GDM1 (cell line): Measurements from ENCODE around the gene UFSP2.

Source experiments
- DNase-seq: peaks from one replicate; lab custom pipeline; 2025; lab: John Stamatoyannopoulos, UW

The UFSP2 gene

DNA sequence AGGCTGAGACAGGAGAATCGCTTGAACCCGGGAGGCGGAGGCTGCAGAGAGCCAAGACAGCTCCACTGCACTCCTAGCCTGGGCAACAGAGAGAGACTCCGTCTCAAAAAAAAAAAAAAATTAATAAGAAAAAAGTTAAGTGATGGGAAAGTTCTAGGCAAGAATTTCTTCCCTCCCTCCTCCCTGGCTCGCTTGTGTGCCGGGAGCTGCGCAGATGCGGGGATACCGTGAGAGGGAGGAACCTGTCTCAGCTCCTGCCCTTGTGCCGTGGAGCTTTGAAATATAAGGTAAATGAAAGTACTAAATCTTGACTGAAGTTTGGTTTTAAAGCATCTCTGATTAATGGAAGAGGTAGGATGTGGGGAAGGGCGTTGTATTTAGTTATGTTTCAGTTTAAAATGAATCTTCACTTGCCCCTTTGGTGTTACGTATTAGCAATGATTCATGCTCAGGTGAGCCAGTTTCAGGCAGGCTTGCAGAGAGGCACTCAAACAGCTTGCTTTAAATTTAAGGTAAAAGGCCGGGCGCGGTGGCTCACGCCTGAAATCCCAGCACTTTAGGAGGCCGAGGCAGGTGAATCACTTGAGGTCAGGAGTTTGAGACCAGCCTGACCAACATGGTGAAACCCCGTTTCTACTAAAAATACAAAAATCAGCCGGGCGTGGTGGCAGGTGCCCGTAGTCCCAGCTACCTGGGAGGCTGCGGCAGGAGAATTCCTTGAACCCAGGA lies 1.4 kb upstream of the UFSP2 start:
- no peak for DNase-seq

- no peak for DNase-seq
Measured at GRCh38 chr4:185424905-185425646, 688 bp downstream of the UFSP2 start.

- DNase-seq: no peak
Measured at GRCh38 chr4:185421366-185422124, 4.2 kb downstream of the UFSP2 start.

DNA sequence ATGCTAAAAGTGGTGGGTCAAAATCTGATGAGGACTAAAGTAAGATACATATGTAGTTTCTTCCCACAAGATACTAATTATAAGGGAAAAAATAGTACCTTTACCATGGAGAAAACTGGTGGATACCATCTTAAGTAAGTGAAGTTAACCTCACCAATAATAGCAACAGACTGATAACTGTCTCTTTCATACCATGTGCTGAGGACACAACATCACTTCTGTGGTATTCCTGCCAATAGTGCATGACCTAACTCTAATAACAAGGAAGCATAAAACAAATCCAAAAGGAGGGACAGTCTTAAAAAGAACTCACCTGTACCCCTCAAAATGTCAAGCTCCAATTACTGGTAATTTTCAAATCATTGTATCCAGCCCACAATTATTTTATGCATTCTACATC lies 8.8 kb downstream of the UFSP2 start:
- no peak for DNase-seq

DNA sequence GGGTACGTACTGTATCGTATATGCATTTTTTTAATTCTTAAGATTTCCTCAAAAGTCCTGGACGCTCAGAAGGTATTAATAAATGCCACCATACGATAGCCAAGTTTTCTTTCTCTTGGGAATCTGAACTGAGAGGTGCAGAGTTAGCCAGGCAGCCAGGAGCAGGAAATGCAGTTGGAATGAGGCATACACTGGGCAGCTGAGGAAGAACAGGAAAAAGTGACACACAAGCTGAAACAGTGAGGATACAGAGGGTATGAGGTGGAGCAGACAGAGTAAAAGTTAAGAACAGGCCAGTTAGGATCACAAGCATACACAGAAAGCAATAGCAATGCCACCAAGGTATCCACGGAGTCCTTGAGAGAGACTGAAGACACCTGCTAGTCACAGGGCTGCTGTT lies 13.4 kb downstream of the UFSP2 start:
- DNase-seq: no peak

- no peak for DNase-seq
Measured at GRCh38 chr4:185411849-185412248, 13.9 kb downstream of the UFSP2 start.

GRCh38 chr4:185408432-185408831 lies 17.3 kb downstream of the UFSP2 start:
- no peak for DNase-seq

DNA sequence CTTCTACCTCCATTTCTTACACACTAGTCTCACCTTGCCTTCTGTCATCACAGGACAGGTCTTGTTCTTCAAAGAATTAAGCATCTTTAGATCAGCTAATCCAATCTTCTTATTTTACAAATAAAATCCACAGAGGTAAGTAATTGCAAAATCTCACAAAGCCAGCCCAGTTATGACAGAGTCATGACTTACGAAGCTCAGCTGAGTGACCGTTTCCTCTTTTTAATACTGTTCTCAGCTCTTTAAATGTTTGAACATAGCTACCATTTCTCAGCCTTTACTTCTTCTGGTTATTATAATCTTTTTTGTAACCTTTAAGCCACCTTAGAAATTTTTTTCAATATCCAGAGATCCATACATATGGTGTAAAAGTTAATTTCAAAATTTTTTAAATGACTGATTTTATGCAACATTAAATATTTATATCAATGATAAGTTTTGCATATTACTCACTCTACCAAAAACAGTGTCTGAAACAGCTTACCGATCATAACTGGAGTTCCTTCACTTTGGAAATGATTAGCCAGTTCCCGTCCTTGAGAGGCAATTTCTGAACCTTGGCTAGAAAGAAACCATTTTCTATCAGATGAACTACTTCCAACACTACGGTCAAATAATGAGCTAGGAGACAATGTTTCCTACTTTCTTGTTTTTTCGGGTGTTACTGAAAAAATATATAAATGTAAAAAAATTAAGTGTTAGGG lies 20.3 kb downstream of the UFSP2 start:
- DNase-seq: no peak

DNA sequence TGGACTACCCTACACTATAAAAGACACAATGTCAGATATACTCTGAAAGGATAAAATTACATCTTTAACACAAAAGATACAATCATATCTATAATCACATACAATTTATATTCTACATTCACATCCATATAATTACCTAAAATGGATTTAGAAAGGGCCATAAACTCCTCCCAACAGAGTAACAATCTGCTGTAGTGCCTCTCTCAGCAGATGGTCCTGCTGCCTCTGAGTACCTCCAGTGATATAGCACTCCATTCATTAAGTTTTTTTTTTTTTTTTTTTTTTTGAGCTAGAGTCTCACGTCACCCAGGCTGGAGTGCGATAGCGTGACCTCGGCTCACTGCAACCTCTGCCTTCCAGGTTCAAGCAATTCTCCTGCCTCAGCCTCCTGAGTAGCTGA lies 21.7 kb downstream of the UFSP2 start:
- DNase-seq: no peak

GRCh38 chr4:185399466-185399865 lies 26.3 kb downstream of the UFSP2 start:
- DNase-seq: no peak

GRCh38 chr4:185398618-185399017 lies 27.1 kb downstream of the UFSP2 start:
- DNase-seq: no peak

GRCh38 chr4:185396724-185397385 lies 28.9 kb downstream of the UFSP2 start, which contains the start of gene ANKRD37:
ANKRD37 (plus strand) TSS chr4:185396841; CDS start chr4:185396924, 83 bp downstream.
- no peak for DNase-seq

DNA sequence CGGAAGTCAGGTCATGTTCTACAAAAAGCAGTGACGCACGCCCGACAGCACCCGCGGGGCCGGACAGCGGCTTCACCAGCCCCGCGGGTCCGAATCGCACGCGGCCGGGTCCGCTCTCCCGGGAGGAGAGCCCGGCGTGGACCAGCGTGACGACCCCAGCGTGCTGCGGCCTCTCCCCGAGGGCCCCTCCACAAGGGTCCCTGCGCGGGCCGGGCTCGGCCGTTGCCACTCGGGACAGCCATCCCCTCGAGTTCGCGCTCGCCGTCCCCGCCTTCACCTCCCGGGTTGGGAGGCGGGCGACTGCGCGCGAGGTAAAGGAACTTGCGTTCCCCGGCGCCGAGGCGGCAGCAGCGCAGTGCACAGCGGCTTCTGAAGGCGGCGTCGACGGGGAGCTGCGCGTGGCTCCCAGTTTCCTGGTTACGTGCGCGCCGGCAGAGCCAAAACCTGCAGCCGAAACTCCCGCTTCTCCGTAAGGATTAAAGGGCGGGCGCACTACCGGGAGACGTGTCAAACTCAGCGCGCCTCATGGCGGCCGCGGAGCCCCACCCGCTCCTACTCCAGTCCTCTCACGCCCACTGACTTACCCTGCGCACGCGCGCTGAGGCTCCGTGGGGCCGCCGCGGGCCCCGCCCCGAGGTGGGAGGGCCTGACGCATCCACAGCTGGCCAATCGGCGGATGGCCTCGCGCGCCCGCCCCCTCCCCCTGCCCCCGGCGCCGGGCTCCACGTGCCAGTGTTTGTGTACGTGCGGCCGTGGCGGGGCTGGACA lies 29.6 kb downstream of the UFSP2 start:
- DNase-seq: peak; percentile 93

DNA sequence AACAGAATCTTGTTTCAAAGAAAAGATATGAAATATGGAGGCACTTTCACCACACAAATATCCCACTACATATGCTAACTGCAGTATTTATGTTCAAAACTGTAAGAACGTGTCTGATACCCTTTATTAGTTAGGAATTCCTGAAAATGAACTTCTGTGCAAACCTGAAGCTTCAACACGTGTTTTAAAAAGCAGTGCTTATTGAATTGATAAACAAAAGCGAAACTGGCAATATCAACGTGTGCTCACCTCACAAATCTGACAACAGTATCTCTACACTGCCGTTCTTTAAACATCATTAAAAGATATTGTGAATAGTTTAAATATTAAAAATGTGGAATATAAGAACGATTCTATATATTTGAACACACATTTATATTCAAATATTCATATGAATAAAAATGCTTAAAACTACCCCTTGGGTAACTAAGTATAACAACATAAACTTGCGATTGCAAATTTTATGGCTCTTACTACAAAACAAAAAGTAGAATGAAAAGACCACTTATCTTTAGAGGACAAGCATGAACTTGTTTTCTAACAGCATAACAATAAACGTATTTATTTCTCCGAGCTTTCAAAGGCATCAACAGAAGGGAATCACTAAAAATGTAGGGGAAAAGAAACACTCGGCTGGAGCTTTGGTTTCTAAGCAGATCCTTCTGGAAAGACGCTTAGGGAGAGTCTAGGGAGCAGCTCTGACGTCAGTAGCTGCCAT lies 30.4 kb downstream of the UFSP2 start, which contains the start of gene LRP2BP:
Gene LRP2BP, minus strand, starts transcription at position 687 of the 718 bp plus-strand sequence. CDS start 17,738 bp downstream, outside the sequence.
- no peak for DNase-seq

DNA sequence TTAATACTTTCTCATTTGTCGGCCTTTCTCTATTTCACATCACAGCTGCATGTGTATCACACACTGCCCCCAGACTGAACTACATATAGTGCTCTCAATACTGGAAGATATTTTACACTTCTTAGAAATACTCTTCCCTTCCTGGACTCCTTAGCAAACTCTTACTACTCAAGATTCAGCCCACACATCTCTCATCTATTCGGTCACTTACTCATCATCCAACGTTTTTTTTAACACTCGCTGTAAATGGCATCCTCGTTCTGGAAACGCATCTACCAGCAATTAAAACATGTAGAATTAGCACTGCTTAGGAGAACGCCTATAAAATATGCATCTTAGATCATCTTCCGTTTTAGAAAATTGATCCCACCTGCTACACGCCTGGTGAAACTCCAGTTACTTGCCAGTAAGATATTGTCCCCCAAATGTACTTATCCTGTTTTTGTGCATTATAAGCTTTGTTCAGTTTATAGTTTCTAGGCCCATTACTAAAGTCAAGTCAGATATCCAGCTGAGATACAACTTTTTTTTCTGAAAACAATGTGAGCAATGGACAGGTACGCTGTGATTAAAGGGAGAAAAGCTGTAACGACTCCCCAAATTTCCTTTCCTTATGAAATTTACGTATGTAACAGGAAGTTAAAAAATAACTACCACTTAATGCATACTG lies 31.1 kb downstream of the UFSP2 start:
- no peak for DNase-seq

GRCh38 chr4:185392156-185392555 lies 33.6 kb downstream of the UFSP2 start:
- DNase-seq: no peak

- DNase-seq: no peak
Measured at GRCh38 chr4:185390941-185391340, 34.8 kb downstream of the UFSP2 start.

GRCh38 chr4:185387957-185388356 lies 37.8 kb downstream of the UFSP2 start:
- no peak for DNase-seq

GRCh38 chr4:185384930-185385331 lies 40.8 kb downstream of the UFSP2 start:
- peak; percentile 33 for DNase-seq
